Peyer's patch (tissue), 4 donors: ENCODE results near the gene SLC2A4RG. TPM values are rescaled to one million over a fixed set of nuclear protein-coding genes. Genes with fewer than 3 reads are reported as not detected.

Source experiments
- DNase-seq, 3 donors: peaks; one replicate each; pipeline ENCODE4 v3.0.0-alpha.2; 2017 to 2019
- H3K27ac ChIP-seq, 4 donors: fragments of 200-600 bp; sonication (generic); one replicate each; pipeline ENCODE4 v1.5.1; 2016 to 2019
- H3K27me3 ChIP-seq, 2 donors: fragments of 200-600 bp; sonication (generic); one replicate each; pipeline ENCODE4 v1.5.1; 2019
- H3K36me3 ChIP-seq, 3 donors: fragments of 200-600 bp; sonication (generic); one replicate each; pipeline ENCODE4 v1.5.1; 2016 to 2019
- H3K4me1 ChIP-seq, 4 donors: fragments of 200-600 bp; sonication (generic); one replicate each; pipeline ENCODE4 v1.5.1; 2016 to 2019
- H3K4me3 ChIP-seq, 4 donors: fragments of 200-600 bp; sonication (generic); 1 replicate in 3 of 4; 2 replicates in 1 of 4; pipeline ENCODE4 v1.5.1; 2016 to 2019; ENCODE audit warnings: mild to moderate bottlenecking in 1 of 4
- H3K9me3 ChIP-seq, 4 donors: fragments of 200-600 bp; sonication (generic); one replicate each; pipeline ENCODE4 v1.5.1; 2016 to 2019; ENCODE audit warnings: mild to moderate bottlenecking in 1 of 4
- CTCF ChIP-seq, 6 experiments: fragments of 450-650 bp in 4 of 6; fragments of 200-600 bp in 2 of 6; sonication (generic) in 1 of 6; IDR thresholded peaks; one replicate each; pipeline ENCODE4 v1.5.1; 2017 to 2019; ENCODE audit warnings: antibody characterized with exemption in 6 of 6, mild to moderate bottlenecking in 3 of 6, moderate library complexity in 1 of 6
- POLR2A ChIP-seq, 2 donors: fragments of 450-650 bp; IDR thresholded peaks; one replicate each; pipeline ENCODE4 v1.5.1; 2017; ENCODE audit warnings: antibody characterized with exemption in 2 of 2, mild to moderate bottlenecking in 2 of 2, moderate library complexity in 2 of 2
- total RNA-seq, 4 donors: library from RNA; depleted of rRNA; stranded (reverse); fragments of >200 nt; gene quantifications; one replicate each; pipeline ENCODE4 v1.1.0, GENCODE V29; 2016

SLC2A4RG gene
- total RNA-seq, 4 donors from 2014 or later = 34.2 to 54.5 (median 40.4) TPM

GRCh38 chr20:63701329-63702035 is 38.1 kb upstream of the SLC2A4RG start:
- DNase-seq = no peak
- no peak overlapping the region for H3K4me3 ChIP-seq
- H3K27me3 ChIP-seq = no peaks in the 10 kb centered on the region
- no peak overlapping the region for H3K27ac ChIP-seq
- H3K36me3 ChIP-seq = peaks cover 0 to 31% (median 0%) of the 10 kb centered on the region in 3 donors
- peaks cover 7 to 37% (median 14%) of the 10 kb centered on the region in 4 donors for H3K4me1 ChIP-seq
- no peaks in the 10 kb centered on the region for H3K9me3 ChIP-seq
- TF ChIP-seq CTCF (IDR thresholded peaks at IDR 0.05) = no peak
- TF ChIP-seq POLR2A (IDR thresholded peaks at IDR 0.05) = no peak

GRCh38 chr20:63702036-63702665 is 37.4 kb upstream of the SLC2A4RG start:
- Histone ChIP-seq H3K9me3 (no peaks in the 10 kb centered on the region), H3K4me1 (peaks cover 0 to 36% (median 13%) of the 10 kb centered on the region in 4 donors), H3K27ac (no peak overlapping the region), H3K4me3 (no peak overlapping the region), H3K36me3 (peaks cover 0 to 31% (median 0%) of the 10 kb centered on the region in 3 donors), H3K27me3 (no peaks in the 10 kb centered on the region)
- no peak for TF ChIP-seq CTCF (IDR thresholded peaks at IDR 0.05)
- TF ChIP-seq POLR2A (IDR thresholded peaks at IDR 0.05) = no peak
- no peak for DNase-seq

- no peaks in the 10 kb centered on the region for H3K9me3 ChIP-seq
- H3K36me3 ChIP-seq = peaks cover 0 to 31% (median 0%) of the 10 kb centered on the region in 3 donors
- no peak for TF ChIP-seq CTCF (IDR thresholded peaks at IDR 0.05)
- TF ChIP-seq POLR2A (IDR thresholded peaks at IDR 0.05) = no peak
- no peak overlapping the region for H3K27ac ChIP-seq
- no peaks in the 10 kb centered on the region for H3K27me3 ChIP-seq
- no peak overlapping the region for H3K4me3 ChIP-seq
- DNase-seq = no peak
- peaks cover 0 to 28% (median 10%) of the 10 kb centered on the region in 4 donors for H3K4me1 ChIP-seq
These were observed 36.7 kb upstream of the SLC2A4RG start for GRCh38 chr20:63702751-63703470.

- DNase-seq = peak in 1 of 3 donors; percentile 46
- no peaks in the 10 kb centered on the region for H3K27me3 ChIP-seq
- H3K9me3 ChIP-seq = no peaks in the 10 kb centered on the region
- no peak overlapping the region for H3K27ac ChIP-seq
- H3K36me3 ChIP-seq = peaks cover 0 to 31% (median 0%) of the 10 kb centered on the region in 3 donors
- H3K4me3 ChIP-seq = no peak overlapping the region
- peaks cover 0 to 26% (median 11%) of the 10 kb centered on the region in 4 donors for H3K4me1 ChIP-seq
- no peak for TF ChIP-seq POLR2A (IDR thresholded peaks at IDR 0.05)
- TF ChIP-seq CTCF (IDR thresholded peaks at IDR 0.05) = no peak
These were observed 36.1 kb upstream of the SLC2A4RG start for GRCh38 chr20:63703471-63703975.

GRCh38 chr20:63703976-63704748 is 35.4 kb upstream of the SLC2A4RG start:
- no peaks in the 10 kb centered on the region for H3K9me3 ChIP-seq
- H3K27ac ChIP-seq = no peak overlapping the region
- no peak overlapping the region for H3K4me3 ChIP-seq
- H3K27me3 ChIP-seq = no peaks in the 10 kb centered on the region
- no peak for DNase-seq
- H3K4me1 ChIP-seq = peaks cover 2 to 26% (median 17%) of the 10 kb centered on the region in 4 donors
- H3K36me3 ChIP-seq = peaks cover 0 to 33% (median 0%) of the 10 kb centered on the region in 3 donors
- TF ChIP-seq CTCF (IDR thresholded peaks at IDR 0.05) = no peak
- TF ChIP-seq POLR2A (IDR thresholded peaks at IDR 0.05) = no peak
